GM21529 (cell line): Measurements from ENCODE around the gene SLAMF7.
A peak's percentile ranks its signal among the peaks of the same experiment; 100 is the strongest.
"Not testable (repeated sequence)": the region's sequence is repeated elsewhere in the genome, so short reads cannot be mapped to it uniquely, and the experiment has no call there.

Experiments
- ATAC-seq: cut with Tn5 transposase; IDR thresholded peaks from one replicate; pipeline ENCODE4 v1.9.1; 2021; ENCODE audit not compliant: unreplicated experiment

SLAMF7 gene

GRCh38 chr1:160772331-160772730, 33.3 kb downstream of the SLAMF7 start:
- no peak for ATAC-seq

DNA sequence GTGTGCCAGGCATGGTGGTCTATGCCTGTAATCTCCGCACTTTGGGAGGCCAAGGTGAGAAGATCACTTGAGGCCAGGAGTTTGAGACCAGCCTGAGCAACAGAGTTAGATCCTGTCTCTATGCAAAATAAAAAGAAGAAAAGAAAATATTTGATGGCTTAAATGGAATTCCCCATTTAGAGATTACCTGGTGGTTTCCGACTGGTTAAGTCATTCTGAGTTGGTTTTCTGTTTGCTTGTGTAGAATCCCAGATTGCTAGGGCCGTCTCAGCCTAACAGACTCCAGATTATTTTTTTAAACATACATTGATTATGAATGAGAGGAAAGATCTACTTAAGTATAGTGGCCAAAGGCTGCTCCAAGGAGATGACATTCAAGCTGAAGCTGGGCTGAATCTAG, 34.0 kb downstream of the SLAMF7 start:
- ATAC-seq: no peak

GRCh38 chr1:160774886-160775719, 36.1 kb downstream of the SLAMF7 start:
- no peak for ATAC-seq

DNA sequence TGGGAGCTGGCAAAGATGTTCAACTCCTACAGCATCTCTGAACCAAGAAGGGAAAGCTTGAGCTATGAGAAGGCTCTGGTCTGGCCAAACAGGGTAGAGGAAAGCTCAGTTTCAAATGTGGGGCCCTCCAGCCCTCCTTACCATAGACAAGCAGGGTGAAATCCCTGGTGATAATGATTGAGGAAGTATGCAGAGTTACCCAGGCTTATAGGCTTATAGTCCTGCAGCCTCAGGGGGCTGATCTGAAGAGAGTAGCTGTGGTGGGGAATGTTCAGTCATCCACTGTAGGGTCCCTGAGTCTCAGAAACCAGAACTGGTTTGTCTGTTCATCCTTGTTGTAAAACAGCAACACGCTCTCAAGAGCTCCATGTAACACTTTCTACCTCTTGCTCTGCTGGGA, 37.1 kb downstream of the SLAMF7 start:
- no peak for ATAC-seq

GRCh38 chr1:160777486-160778089, 38.5 kb downstream of the SLAMF7 start:
- ATAC-seq: no peak

- ATAC-seq: no peak
These were observed 39.9 kb downstream of the SLAMF7 start for GRCh38 chr1:160778976-160779375.

GRCh38 chr1:160779626-160780397, 40.8 kb downstream of the SLAMF7 start:
- ATAC-seq: no peak

DNA sequence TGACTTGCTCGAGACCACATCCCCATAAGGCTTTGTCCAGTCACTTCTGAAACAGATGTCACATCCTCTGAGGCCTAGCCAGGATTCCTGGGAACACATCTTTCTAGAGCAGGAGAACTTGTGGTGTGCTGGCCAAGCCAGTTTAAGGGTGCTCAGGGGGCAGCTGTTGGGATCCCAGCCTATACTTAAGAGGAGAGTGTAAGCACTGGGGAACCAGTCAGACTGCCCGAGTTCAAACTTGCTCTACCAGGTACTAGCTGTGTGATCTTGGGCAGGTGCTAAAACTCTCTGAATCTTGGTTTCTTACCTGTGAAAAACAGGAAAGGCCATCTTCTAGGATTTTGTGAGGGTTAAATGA, 41.3 kb downstream of the SLAMF7 start:
- ATAC-seq: no peak

GRCh38 chr1:160781186-160781766, 42.2 kb downstream of the SLAMF7 start:
- ATAC-seq: no peak

DNA sequence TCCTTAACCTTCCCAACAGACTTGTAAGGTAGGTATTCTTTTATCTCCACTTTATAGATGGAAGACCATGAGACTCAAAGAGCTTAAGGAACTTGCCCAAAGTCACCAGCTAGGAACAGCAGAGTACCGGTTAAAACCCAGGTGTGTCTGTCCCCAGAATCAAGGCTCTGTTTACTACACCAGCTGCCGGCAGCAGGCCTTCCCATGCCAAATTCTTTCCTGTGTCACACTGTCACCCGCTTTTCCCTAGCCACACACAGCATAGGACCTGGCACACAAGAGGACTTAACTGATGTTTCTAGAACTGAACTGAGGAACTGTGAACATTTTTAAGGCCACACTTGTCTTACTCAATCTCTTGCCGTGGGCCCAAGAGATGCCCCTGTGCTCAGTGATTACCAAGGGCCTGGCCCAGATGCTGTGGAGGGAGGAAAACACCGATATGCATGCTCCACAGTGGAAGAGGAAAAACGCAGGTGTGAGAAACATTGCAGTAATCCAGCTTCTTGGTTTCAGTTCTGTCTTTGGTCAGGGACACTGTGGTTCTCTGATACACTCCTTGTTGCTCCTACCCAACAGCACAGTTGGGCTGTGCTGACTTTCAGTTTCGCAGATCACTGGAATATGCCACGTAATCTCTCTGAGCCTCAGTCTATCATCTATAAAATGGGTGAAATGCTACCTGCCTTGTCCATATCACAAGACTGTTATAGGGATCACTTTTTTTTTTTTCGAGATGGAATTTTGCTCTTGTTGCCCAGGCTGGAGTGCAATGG, 43.1 kb downstream of the SLAMF7 start:
- peak; percentile 85 for ATAC-seq

DNA sequence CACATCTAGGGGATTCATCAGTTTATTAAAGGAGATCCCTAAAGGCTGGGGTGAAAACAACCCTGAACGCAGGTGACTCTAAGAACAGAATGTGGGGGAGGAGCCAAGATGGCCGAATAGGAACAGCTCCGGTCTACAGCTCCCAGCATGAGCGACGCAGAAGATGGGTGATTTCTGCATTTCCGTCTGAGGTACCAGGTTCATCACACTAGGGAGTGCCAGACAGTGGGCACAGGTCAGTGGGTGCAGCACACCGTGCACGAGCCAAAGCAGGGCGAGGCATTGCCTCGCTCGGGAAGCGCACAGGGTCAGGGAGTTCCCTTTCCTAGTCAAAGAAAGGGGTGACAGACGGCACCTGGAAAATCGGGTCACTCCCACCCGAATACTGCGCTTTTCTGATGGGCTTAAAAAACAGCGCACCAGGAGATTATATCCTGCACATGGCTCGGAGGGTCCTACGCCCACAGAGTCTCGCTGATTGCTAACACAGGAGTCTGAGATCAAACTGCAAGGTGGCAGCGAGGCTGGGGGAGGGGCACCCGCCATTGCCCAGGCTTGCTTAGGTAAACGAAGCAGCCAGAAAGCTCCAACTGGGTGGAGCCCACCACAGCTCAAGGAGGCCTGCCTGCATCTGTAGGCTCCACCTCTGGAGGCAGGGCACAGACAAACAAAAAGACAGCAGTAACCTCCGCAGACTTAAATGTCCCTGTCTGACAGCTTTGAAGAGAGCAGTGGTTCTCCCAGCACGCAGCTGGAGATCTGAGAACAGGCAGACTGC, 44.1 kb downstream of the SLAMF7 start:
- ATAC-seq: not testable (repeated sequence)

DNA sequence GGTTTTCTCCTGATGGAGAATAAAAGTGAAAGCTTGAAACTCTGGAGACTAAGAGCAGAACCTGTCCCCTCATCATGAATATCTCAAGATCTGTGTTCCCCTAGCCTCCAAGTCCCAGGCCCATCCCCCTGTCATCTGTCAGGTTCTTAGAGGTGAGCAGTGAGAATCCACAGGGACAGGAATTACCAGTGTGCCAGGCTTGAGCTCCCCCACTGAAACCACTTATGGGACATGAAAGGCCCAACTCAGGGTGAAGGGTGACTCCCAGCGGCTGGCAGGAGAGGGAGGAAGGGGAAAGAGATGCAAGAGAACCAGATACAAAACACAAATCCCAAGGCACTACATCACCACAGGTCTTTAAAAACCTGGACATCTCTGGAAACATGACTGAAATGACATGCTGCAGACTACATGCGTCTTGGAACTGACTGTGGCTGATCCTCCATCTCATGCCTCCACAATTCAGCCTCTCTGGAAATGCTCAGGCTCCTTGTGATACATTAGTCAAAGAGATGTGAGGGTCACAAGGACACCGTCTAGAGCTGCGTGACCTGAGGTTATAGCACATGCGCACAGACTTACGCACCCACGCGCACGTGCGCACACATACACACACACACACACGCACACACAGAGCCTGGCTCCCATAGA, 50.1 kb downstream of the SLAMF7 start:
- no peak for ATAC-seq

GRCh38 chr1:160789702-160790611, 50.9 kb downstream of the SLAMF7 start:
- peak; percentile 78 for ATAC-seq

DNA sequence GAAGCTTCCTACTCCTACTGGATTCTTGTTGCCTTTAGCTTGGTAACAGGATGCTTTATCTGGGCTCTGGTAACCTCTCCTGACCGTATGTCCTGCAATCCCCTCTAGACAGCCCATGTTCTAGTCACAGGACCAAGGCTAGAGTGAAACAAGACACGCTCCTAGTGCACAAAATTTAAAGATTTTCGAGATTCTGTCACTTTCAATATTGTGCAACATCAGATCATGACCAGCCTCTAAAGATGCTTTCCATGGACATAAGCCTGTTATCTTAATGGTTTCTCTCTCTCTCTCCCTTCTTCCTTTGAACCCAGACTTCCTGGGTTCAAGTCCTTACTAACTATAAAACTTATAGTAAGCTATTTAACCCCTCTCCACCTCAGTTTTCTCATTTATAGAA, 55.3 kb downstream of the SLAMF7 start:
- no peak for ATAC-seq

DNA sequence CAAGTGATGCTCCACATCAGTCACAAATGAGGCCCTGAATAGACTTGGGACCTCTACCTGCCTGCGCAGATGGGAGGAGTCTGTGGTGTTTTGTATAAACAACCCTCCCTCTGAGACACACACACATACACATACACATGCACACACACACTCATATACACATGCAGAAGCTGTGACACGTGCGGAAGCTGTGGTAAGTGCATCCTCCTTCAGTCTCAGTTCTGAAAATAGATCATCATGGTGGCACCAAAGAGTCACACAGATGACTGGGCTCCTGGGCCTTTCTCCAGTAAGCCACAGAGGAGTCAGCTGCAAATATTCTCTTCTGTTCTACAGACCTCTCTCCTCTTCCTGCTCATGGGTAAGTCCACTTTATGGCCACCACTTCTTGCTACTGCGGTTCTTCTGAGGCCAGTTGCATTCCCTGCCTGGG, 56.9 kb downstream of the SLAMF7 start, which contains the start of gene LY9:
Gene LY9 (plus strand): TSS at position 224 of the 433 bp plus-strand sequence. CDS start 14 bp downstream, at position 238.
- ATAC-seq: peak; percentile 76

- peak; percentile 35 for ATAC-seq
These were observed 58.2 kb downstream of the SLAMF7 start for GRCh38 chr1:160797271-160797709.

- no peak for ATAC-seq
These were observed 58.8 kb downstream of the SLAMF7 start for GRCh38 chr1:160797861-160798273.

- no peak for ATAC-seq
These were observed 59.4 kb downstream of the SLAMF7 start for GRCh38 chr1:160798439-160798838.
